GM23248 (cell line): ENCODE data around the gene PABPC5. TPM values are rescaled to one million over a fixed set of nuclear protein-coding genes. Genes with fewer than 3 reads are reported as not detected.
A peak's percentile ranks its signal among the peaks of the same experiment; 100 is the strongest.

ENCODE experiments used
- DNase-seq: peaks from one replicate; pipeline ENCODE4 v3.0.0-alpha.2; 2015
- H2AFZ ChIP-seq: fragments of 200-600 bp; sonication (generic); 2 replicates; pipeline ENCODE4 v1.6.1; 2016; ENCODE audit warnings: antibody characterized with exemption
- H3F3A ChIP-seq: fragments of 200-600 bp; sonication (generic); 2 replicates; pipeline ENCODE4 v1.6.1; 2016; ENCODE audit warnings: mild to moderate bottlenecking, antibody characterized with exemption, mixed run types; ENCODE audit not compliant: insufficient read depth
- H3K27ac ChIP-seq: fragments of 200-600 bp; sonication (generic); 2 replicates; pipeline ENCODE4 v1.5.1; 2016; ENCODE audit warnings: mild to moderate bottlenecking
- H3K27me3 ChIP-seq: fragments of 200-600 bp; sonication (generic); replicated peaks from 2 replicates; pipeline ENCODE4 v1.6.1; 2016; ENCODE audit warnings: mild to moderate bottlenecking; ENCODE audit not compliant: insufficient read depth
- H3K36me3 ChIP-seq: fragments of 200-600 bp; sonication (generic); 2 replicates; pipeline ENCODE4 v1.6.1; 2016; ENCODE audit warnings: low read depth, mild to moderate bottlenecking
- H3K4me1 ChIP-seq: fragments of 200-600 bp; sonication (generic); 2 replicates; pipeline ENCODE4 v1.6.1; 2016; ENCODE audit warnings: mild to moderate bottlenecking; ENCODE audit not compliant: insufficient read depth
- H3K4me2 ChIP-seq: fragments of 200-600 bp; sonication (generic); one replicate; pipeline ENCODE4 v1.6.1; 2016; ENCODE audit warnings: mild to moderate bottlenecking; ENCODE audit not compliant: unreplicated experiment
- H3K4me3 ChIP-seq: fragments of 200-600 bp; sonication (generic); 2 replicates; pipeline ENCODE4 v1.5.1; 2016; ENCODE audit warnings: mild to moderate bottlenecking
- H3K79me2 ChIP-seq: fragments of 200-600 bp; sonication (generic); 2 replicates; pipeline ENCODE4 v1.6.1; 2016; ENCODE audit warnings: mild to moderate bottlenecking; ENCODE audit not compliant: insufficient read depth
- H3K9ac ChIP-seq: fragments of 200-600 bp; sonication (generic); 2 replicates; pipeline ENCODE4 v1.6.1; 2016; ENCODE audit warnings: mild to moderate bottlenecking
- H3K9me2 ChIP-seq: fragments of 200-600 bp; sonication (generic); 2 replicates; pipeline ENCODE4 v1.6.1; 2016; ENCODE audit warnings: mixed run types, mild to moderate bottlenecking, moderate library complexity; ENCODE audit not compliant: insufficient read depth
- H3K9me3 ChIP-seq: fragments of 200-600 bp; sonication (generic); one replicate; pipeline ENCODE4 v1.6.1; 2017; ENCODE audit warnings: low read depth
- H4K20me1 ChIP-seq: fragments of 200-600 bp; sonication (generic); 2 replicates; pipeline ENCODE4 v1.6.0; 2016; ENCODE audit not compliant: insufficient read depth
- EZH2 ChIP-seq: fragments of 200-600 bp; sonication (generic); IDR thresholded peaks from 2 replicates; pipeline ENCODE4 v1.6.1; 2018; ENCODE audit warnings: antibody characterized with exemption, mild to moderate bottlenecking; ENCODE audit not compliant: insufficient read depth, poor library complexity, severe bottlenecking
- EZH2phosphoT487 ChIP-seq: fragments of 200-600 bp; sonication (generic); IDR thresholded peaks from 2 replicates; pipeline ENCODE4 v1.6.1; 2018; ENCODE audit warnings: antibody characterized with exemption, moderate library complexity, mild to moderate bottlenecking, low read depth; ENCODE audit not compliant: insufficient read depth
- WGBS, 2 experiments: methylation state at CpG; one replicate each; pipeline ENCODE4 v1.1.6; 2015 to 2017; ENCODE audit warnings: low lambda C conversion rate in 2 of 2, low coverage in 1 of 2; ENCODE audit errors: missing lambda C conversion rate in 2 of 2; 5-methylcytosine and 5-hydroxymethylcytosine counted together
- in situ Hi-C: fragments of 300-500 bp; cut with MboI; formaldehyde crosslinking; loops from 2 replicates; pipeline ENCODE4 v1.15.0; 2020
- polyA plus RNA-seq: library from polyadenylated mRNA; unstranded; fragments of >200 nt; fragmentation: Nextera tagmentation; extraction: Ambion mirVana; gene quantifications from 2 replicates; pipeline ENCODE4 v1.2.1, GENCODE V29; 2016
- small RNA-seq: library from RNA; depleted of rRNA; stranded (forward); fragments of <200 nt; gene quantifications from one replicate; pipeline ENCODE3, GENCODE V24; 2014; ENCODE audit warnings: low read depth, low replicate concordance
- total RNA-seq: library from RNA; depleted of rRNA; stranded (reverse); fragments of >200 nt; shearing (Covaris generic); gene quantifications from 2 replicates; pipeline ENCODE4 v1.2.3, GENCODE V29; 2014; rRNA removed

PABPC5 gene
- total RNA-seq: 3.8 and 5.3 TPM in 2 replicates
- 3.4 and 3.5 TPM in 2 replicates for polyA plus RNA-seq

GRCh38 chrX:91434351-91435168, at the start of gene PABPC5:
Gene PABPC5 (plus strand): TSS chrX:91434839. CDS start chrX:91435578, 739 bp downstream.
- H3K4me3 ChIP-seq: peak within 1 kb of the TSS; percentile 79
- peak within 1 kb of the TSS; percentile 86 for H3K4me2 ChIP-seq
- 0 out of 2 replicates have a peak, but pooled peaks cover 6% of the 10 kb centered on the region for H3K4me1 ChIP-seq
- peak within 1 kb of the TSS; percentile 88 for H2AFZ ChIP-seq
- DNase-seq: peak; percentile 92
- peak within 1 kb of the TSS; percentile 84 for H3K27ac ChIP-seq
- H3K9me3 ChIP-seq: no peaks in the 10 kb centered on the region
- H4K20me1 ChIP-seq: no peaks in the 10 kb centered on the region
- H3K36me3 ChIP-seq: no peaks in the 10 kb centered on the region
- in situ Hi-C loops: no loop called here
- H3K9me2 ChIP-seq: no peaks in the 10 kb centered on the region
- WGBS, 2 experiments: 0 to 1% methylated on average over 23 to 45 of the region's 48 CpGs
- peak within 1 kb of the TSS; percentile 89 for H3K9ac ChIP-seq
- TF ChIP-seq EZH2 (no peak), EZH2phosphoT487 (no peak)
- H3K27me3 ChIP-seq: no peaks in the 10 kb centered on the region
- H3K79me2 ChIP-seq: 0 out of 2 replicates have a peak, but pooled peaks cover 8% of the 10 kb centered on the region
- H3F3A ChIP-seq: peaks cover 6% of the 10 kb centered on the region; the same call in 1 of the 2 replicates

GRCh38 chrX:91389026-91389425, 45.6 kb upstream of the PABPC5 start:
- 38 to 48% methylated on average over 2 of the region's 2 CpGs for WGBS, 2 experiments
- no peaks in the 10 kb centered on the region for H3K79me2 ChIP-seq
- no peaks in the 10 kb centered on the region for H3K9me3 ChIP-seq
- no peak overlapping the region for H2AFZ ChIP-seq
- H3K36me3 ChIP-seq: no peaks in the 10 kb centered on the region
- no peaks in the 10 kb centered on the region for H3F3A ChIP-seq
- H3K27ac ChIP-seq: no peak overlapping the region
- H3K9me2 ChIP-seq: no peaks in the 10 kb centered on the region
- H4K20me1 ChIP-seq: no peaks in the 10 kb centered on the region
- H3K4me2 ChIP-seq: no peak overlapping the region
- H3K27me3 ChIP-seq: no peaks in the 10 kb centered on the region
- TF ChIP-seq EZH2: no peak
- TF ChIP-seq EZH2phosphoT487: no peak
- H3K4me1 ChIP-seq: no peaks in the 10 kb centered on the region
- no peak for DNase-seq
- H3K4me3 ChIP-seq: no peak overlapping the region
- in situ Hi-C loops: no loop called here
- H3K9ac ChIP-seq: no peak overlapping the region

GRCh38 chrX:91414713-91415112, 19.9 kb upstream of the PABPC5 start:
- Histone ChIP-seq H4K20me1 (no peaks in the 10 kb centered on the region), H3K27ac (no peak overlapping the region), H3F3A (no peaks in the 10 kb centered on the region), H3K27me3 (no peaks in the 10 kb centered on the region), H3K4me2 (no peak overlapping the region), H3K9me2 (no peaks in the 10 kb centered on the region), H2AFZ (no peak overlapping the region), H3K36me3 (no peaks in the 10 kb centered on the region), H3K79me2 (no peaks in the 10 kb centered on the region), H3K4me3 (no peak overlapping the region), H3K4me1 (no peaks in the 10 kb centered on the region), H3K9ac (no peak overlapping the region), H3K9me3 (no peaks in the 10 kb centered on the region)
- in situ Hi-C loops: loop anchor here (25.0 kb wide), 1 partner anchor 98 kb away; no protein-coding TSS in a partner anchor
- WGBS, 2 experiments: 12 to 13% methylated on average over 6 of the region's 6 CpGs
- peak; percentile 51 for DNase-seq
- TF ChIP-seq EZH2phosphoT487: no peak
- TF ChIP-seq EZH2: no peak

- Histone ChIP-seq H2AFZ (peak overlapping the region; percentile 88), H3K4me1 (0 out of 2 replicates have a peak, but pooled peaks cover 6% of the 10 kb centered on the region), H3K27me3 (no peaks in the 10 kb centered on the region), H3K9ac (peak overlapping the region; percentile 89), H3K36me3 (no peaks in the 10 kb centered on the region), H3K4me2 (peak overlapping the region; percentile 86), H3K4me3 (peak overlapping the region; percentile 79), H3K27ac (peak overlapping the region; percentile 84), H3K9me2 (no peaks in the 10 kb centered on the region), H3F3A (peaks cover 6% of the 10 kb centered on the region; the same call in 1 of the 2 replicates), H3K79me2 (0 out of 2 replicates have a peak, but pooled peaks cover 8% of the 10 kb centered on the region), H3K9me3 (no peaks in the 10 kb centered on the region), H4K20me1 (no peaks in the 10 kb centered on the region)
- TF ChIP-seq EZH2 (no peak), EZH2phosphoT487 (no peak)
- WGBS, 2 experiments: 0% methylated on average over 5 to 8 of the region's 14 CpGs
- in situ Hi-C loops: no loop called here
- DNase-seq: peak; percentile 29
These were observed 756 bp downstream of the PABPC5 start for GRCh38 chrX:91435395-91435794.

Small RNA genes within 50 kb of the gene (small RNA-seq; reads per million reads assigned to genes)
- not detected for gene AL662874.1
